Keratinocyte (primary cell): ENCODE data around the gene ECM2.

Experiments used
- EZH2 ChIP-seq: IDR thresholded peaks from one replicate; pipeline ENCODE4 v1.6.1; 2012; ENCODE audit warnings: inconsistent platforms, mild to moderate bottlenecking, low read length, moderate library complexity
- TF ChIP-seq, protein P1 (sequence below), 3 experiments: IDR thresholded peaks in 1 of 3; conservative IDR thresholded peaks in 1 of 3; optimal IDR thresholded peaks in 1 of 3; 2 replicates in 2 of 3; 3 replicates in 1 of 3; pipeline versions ENCODE3 to v1.5.1; 2011; ENCODE audit warnings: low read length in 3 of 3, mild to moderate bottlenecking in 3 of 3, moderate library complexity in 2 of 3, control low read depth in 1 of 3, inconsistent platforms in 1 of 3; ENCODE audit not compliant: insufficient read depth in 2 of 3; ENCODE audit errors: extremely low read depth in 1 of 3

- TF ChIP-seq, protein P1, sequence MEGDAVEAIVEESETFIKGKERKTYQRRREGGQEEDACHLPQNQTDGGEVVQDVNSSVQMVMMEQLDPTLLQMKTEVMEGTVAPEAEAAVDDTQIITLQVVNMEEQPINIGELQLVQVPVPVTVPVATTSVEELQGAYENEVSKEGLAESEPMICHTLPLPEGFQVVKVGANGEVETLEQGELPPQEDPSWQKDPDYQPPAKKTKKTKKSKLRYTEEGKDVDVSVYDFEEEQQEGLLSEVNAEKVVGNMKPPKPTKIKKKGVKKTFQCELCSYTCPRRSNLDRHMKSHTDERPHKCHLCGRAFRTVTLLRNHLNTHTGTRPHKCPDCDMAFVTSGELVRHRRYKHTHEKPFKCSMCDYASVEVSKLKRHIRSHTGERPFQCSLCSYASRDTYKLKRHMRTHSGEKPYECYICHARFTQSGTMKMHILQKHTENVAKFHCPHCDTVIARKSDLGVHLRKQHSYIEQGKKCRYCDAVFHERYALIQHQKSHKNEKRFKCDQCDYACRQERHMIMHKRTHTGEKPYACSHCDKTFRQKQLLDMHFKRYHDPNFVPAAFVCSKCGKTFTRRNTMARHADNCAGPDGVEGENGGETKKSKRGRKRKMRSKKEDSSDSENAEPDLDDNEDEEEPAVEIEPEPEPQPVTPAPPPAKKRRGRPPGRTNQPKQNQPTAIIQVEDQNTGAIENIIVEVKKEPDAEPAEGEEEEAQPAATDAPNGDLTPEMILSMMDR (optimal IDR thresholded peaks at IDR 0.05 in 1 of 3, IDR thresholded peaks at IDR 0.05 in 1 of 3, conservative IDR thresholded peaks at IDR 0.05 in 1 of 3; ENCODE audit: extremely low read depth in 1 of 3, insufficient read depth in 2 of 3, low read length in 3 of 3) = no peak
- TF ChIP-seq EZH2 = no peak
Measured at GRCh38 chr9:92479346-92479745, 56.4 kb downstream of the ECM2 start.
